ENCODE results near the gene LILRB4.

Gene LILRB4

DNA sequence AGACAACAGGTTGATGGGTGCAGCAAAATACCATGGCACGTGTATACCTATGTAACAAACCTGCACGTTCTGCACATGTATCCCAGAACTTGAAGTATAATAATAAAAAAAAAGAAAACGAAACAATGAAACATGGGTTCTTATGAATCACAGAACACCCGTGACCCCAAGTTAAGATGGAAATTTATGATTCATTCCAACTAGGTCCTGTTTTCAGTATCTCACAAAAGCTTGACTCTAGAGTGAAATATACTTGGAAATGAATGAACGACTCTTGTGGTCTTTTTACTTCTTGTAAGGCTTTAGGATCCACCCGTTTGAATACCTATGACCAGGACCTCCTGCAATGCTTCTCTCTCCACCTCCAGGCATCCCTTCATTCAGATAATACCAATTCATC is 3.5 kb upstream of the LILRB4 start:
- H3K4me3 ChIP-seq (ENCODE audit: low read depth, low read length) = no peak overlapping the region
- TF ChIP-seq, protein P1, sequence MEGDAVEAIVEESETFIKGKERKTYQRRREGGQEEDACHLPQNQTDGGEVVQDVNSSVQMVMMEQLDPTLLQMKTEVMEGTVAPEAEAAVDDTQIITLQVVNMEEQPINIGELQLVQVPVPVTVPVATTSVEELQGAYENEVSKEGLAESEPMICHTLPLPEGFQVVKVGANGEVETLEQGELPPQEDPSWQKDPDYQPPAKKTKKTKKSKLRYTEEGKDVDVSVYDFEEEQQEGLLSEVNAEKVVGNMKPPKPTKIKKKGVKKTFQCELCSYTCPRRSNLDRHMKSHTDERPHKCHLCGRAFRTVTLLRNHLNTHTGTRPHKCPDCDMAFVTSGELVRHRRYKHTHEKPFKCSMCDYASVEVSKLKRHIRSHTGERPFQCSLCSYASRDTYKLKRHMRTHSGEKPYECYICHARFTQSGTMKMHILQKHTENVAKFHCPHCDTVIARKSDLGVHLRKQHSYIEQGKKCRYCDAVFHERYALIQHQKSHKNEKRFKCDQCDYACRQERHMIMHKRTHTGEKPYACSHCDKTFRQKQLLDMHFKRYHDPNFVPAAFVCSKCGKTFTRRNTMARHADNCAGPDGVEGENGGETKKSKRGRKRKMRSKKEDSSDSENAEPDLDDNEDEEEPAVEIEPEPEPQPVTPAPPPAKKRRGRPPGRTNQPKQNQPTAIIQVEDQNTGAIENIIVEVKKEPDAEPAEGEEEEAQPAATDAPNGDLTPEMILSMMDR (IDR thresholded peaks at IDR 0.05; ENCODE audit: borderline replicate concordance, insufficient read depth, low read depth, low read length) = no peak

DNA sequence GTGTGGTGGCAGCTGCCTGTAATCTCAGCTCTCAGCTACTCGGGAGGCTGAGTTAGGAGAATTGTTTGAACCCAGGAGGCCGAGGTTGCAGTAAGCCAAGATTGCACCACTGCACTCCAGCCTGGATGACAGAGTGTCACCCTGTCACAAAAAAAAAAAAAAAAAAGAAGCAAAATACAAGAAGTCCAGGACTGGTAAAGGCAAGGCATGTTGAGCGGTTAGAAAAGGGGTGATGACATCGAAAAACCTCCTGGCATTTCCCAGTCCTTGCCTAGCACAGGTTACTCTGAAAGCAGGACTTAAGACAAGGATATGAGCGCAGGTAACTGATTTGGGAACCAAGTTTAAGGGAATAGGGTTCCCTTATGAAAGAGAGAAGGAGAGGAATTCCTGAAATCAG is 2.5 kb upstream of the LILRB4 start:
- TF ChIP-seq, protein P1 (IDR thresholded peaks at IDR 0.05; ENCODE audit: borderline replicate concordance, insufficient read depth, low read depth, low read length) = no peak
- no peak overlapping the region for H3K4me3 ChIP-seq (ENCODE audit: low read depth, low read length)

DNA sequence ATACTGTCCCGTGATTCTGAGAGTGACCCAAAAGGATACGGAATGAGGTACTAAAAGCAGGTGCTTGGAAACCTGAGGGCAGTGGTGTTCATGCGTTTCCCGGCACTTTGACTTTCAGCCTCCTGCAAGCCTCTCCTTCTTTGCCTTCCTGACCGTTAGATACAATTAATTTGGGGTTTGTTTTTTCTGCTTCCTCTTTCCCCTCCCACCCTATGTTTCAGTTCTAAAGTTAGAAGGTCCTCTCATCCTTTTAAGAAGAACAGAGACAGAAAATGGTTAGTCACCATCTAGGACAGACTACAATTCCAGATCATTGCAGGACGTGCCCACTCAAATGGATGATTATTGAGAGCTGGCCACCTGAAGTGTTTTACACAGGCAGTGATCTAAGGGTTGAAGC is 1.8 kb upstream of the LILRB4 start:
- TF ChIP-seq, protein P1 (IDR thresholded peaks at IDR 0.05; ENCODE audit: borderline replicate concordance, insufficient read depth, low read depth, low read length) = no peak
- no peak overlapping the region for H3K4me3 ChIP-seq (ENCODE audit: low read depth, low read length)

- no peak overlapping the region for H3K4me3 ChIP-seq (ENCODE audit: low read depth, low read length)
- TF ChIP-seq, protein P1 (IDR thresholded peaks at IDR 0.05; ENCODE audit: borderline replicate concordance, insufficient read depth, low read depth, low read length) = no peak
Measured at GRCh38 chr19:54661846-54662481, 821 bp upstream of the LILRB4 start.

GRCh38 chr19:54665530-54665929 is 2.7 kb downstream of the LILRB4 start:
- TF ChIP-seq, protein P1 (IDR thresholded peaks at IDR 0.05; ENCODE audit: borderline replicate concordance, insufficient read depth, low read depth, low read length) = no peak
- H3K4me3 ChIP-seq (ENCODE audit: low read depth, low read length) = no peak overlapping the region

DNA sequence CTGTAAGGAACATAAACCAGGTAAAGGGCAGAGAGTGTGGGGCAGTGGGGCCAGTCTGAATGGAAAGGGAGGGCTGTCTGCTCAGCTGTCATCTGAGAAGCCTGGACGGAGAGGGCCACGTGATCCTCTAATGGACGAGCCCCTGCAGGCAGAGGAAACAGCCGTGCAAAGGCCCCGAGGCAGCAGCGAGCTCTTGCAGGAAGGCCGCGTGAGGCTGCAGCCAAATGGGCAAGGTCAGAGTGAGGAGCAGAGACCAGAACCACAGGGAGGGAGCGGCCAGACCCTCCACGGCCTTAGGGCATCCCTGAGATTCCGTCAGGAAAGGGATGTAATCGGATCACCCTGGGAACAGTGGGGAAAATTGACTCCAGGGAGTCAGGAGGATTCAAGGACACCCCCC is 4.4 kb downstream of the LILRB4 start:
- no peak overlapping the region for H3K4me3 ChIP-seq (ENCODE audit: low read depth, low read length)
- TF ChIP-seq, protein P1 (IDR thresholded peaks at IDR 0.05; ENCODE audit: borderline replicate concordance, insufficient read depth, low read depth, low read length) = no peak

- H3K4me3 ChIP-seq (ENCODE audit: low read depth, low read length) = no peak overlapping the region
- TF ChIP-seq, protein P1 (IDR thresholded peaks at IDR 0.05; ENCODE audit: borderline replicate concordance, insufficient read depth, low read depth, low read length) = no peak
Measured at GRCh38 chr19:54668353-54668752, 5.6 kb downstream of the LILRB4 start.
